ENCODE results near the gene TMED1. TPM values are rescaled to one million over a fixed set of nuclear protein-coding genes. Genes with fewer than 3 reads are reported as not detected.

The TMED1 gene
- total and polyA plus RNA-seq, 9 of the 15 experiments (the other 6 are each of a cell fraction or from before 2014, with no cell fraction given), result 0.86 to 30.2 (median 23.5) TPM

GRCh38 chr19:10830370-10830769 is 5.6 kb downstream of the TMED1 start:
- no peaks in the 10 kb centered on the region for H3K9me3 ChIP-seq (replicated peaks; ENCODE audit: control insufficient read depth, insufficient read depth, low read depth, low read length)
- H3K9ac ChIP-seq (ENCODE audit: insufficient read depth in 1 of 2, low read depth in 2 of 2, low read length in 2 of 2), result peak overlapping the region in 1 of 2 experiments; percentile 52; a peak in 2 of 4 replicates
- H3K27me3 ChIP-seq (ENCODE audit: control insufficient read depth in 2 of 2, insufficient read depth in 2 of 2, low read length in 2 of 2), result no peaks in the 10 kb centered on the region
- H3K9me1 ChIP-seq (ENCODE audit: control insufficient read depth, insufficient read depth, low read length), result no peaks in the 10 kb centered on the region
- BruUV-seq (replicated peaks), result no TSS peak
- H3K4me3 ChIP-seq, result no peak overlapping the region
- H3K27ac ChIP-seq (ENCODE audit: extremely low read depth, low read depth, low read length), result no peak overlapping the region
- peaks cover 7% of the 10 kb centered on the region; the same call in 2 of the 3 replicates for H3K79me2 ChIP-seq (ENCODE audit: control insufficient read depth, insufficient read depth, low read length)
- FAIRE-seq, result no peak
- ATAC-seq, result no peak
- H3K4me1 ChIP-seq (replicated peaks in 1 of 2; ENCODE audit: control insufficient read depth in 2 of 2, insufficient read depth in 2 of 2, low read length in 2 of 2), result peaks cover 4 to 50% of the 10 kb centered on the region in 2 experiments; a peak in 4 of 5 replicates
- no peak overlapping the region for H3K4me2 ChIP-seq (ENCODE audit: insufficient read depth, low read length)
- 87% methylated on average over 6 of the region's 7 CpGs for WGBS (ENCODE audit: insufficient coverage, low coverage, missing lambda C conversion rate)
- ChIA-PET POLR2A (interaction anchor here (0.6 to 7.4 kb wide), 4 partner anchors 8 to 64 kb away, joined by 3 to 58 read pairs (median 6); no protein-coding TSS in a partner anchor), CTCF (ENCODE audit: low intra/inter-chr PET ratio) (no interaction called here)
- no peak overlapping the region for H2AFZ ChIP-seq (ENCODE audit: low read depth, low read length)
- in situ Hi-C loops (cut with MboI), result no loop called here
- TF ChIP-seq MTA2 (IDR thresholded peaks at IDR 0.05; ENCODE audit: low read depth), result no peak
- TF ChIP-seq, protein P1, sequence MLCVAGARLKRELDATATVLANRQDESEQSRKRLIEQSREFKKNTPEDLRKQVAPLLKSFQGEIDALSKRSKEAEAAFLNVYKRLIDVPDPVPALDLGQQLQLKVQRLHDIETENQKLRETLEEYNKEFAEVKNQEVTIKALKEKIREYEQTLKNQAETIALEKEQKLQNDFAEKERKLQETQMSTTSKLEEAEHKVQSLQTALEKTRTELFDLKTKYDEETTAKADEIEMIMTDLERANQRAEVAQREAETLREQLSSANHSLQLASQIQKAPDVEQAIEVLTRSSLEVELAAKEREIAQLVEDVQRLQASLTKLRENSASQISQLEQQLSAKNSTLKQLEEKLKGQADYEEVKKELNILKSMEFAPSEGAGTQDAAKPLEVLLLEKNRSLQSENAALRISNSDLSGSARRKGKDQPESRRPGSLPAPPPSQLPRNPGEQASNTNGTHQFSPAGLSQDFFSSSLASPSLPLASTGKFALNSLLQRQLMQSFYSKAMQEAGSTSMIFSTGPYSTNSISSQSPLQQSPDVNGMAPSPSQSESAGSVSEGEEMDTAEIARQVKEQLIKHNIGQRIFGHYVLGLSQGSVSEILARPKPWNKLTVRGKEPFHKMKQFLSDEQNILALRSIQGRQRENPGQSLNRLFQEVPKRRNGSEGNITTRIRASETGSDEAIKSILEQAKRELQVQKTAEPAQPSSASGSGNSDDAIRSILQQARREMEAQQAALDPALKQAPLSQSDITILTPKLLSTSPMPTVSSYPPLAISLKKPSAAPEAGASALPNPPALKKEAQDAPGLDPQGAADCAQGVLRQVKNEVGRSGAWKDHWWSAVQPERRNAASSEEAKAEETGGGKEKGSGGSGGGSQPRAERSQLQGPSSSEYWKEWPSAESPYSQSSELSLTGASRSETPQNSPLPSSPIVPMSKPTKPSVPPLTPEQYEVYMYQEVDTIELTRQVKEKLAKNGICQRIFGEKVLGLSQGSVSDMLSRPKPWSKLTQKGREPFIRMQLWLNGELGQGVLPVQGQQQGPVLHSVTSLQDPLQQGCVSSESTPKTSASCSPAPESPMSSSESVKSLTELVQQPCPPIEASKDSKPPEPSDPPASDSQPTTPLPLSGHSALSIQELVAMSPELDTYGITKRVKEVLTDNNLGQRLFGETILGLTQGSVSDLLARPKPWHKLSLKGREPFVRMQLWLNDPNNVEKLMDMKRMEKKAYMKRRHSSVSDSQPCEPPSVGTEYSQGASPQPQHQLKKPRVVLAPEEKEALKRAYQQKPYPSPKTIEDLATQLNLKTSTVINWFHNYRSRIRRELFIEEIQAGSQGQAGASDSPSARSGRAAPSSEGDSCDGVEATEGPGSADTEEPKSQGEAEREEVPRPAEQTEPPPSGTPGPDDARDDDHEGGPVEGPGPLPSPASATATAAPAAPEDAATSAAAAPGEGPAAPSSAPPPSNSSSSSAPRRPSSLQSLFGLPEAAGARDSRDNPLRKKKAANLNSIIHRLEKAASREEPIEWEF (CRISPR knock-in tag; IDR thresholded peaks at IDR 0.05), result no peak
- no peak for TF ChIP-seq SUPT5H (IDR thresholded peaks at IDR 0.05)
- intact Hi-C loops (cut with micrococcal nuclease), result no loop called here
- H3K36me3 ChIP-seq (ENCODE audit: control insufficient read depth, insufficient read depth, low read length), result peaks cover 82% of the 10 kb centered on the region; the same call in 2 of the 3 replicates
- no peak for DNase-seq (ENCODE audit: extremely low read depth in 1 of 4, low spot score in 3 of 4)
- peaks cover 6% of the 10 kb centered on the region; the same call in 1 of the 2 replicates for H4K20me1 ChIP-seq (replicated peaks; ENCODE audit: control insufficient read depth, insufficient read depth, low read length)

Measured in K562 (cell line).